HepG2 (cell line): ENCODE results near the gene SGSH. TPM values are rescaled to one million over a fixed set of nuclear protein-coding genes. Genes with fewer than 3 reads are reported as not detected.

Experiments
- BCLAF1 ChIP-seq: fragments of 450-650 bp; IDR thresholded peaks from 2 replicates; pipeline ENCODE4 v1.6.1; 2017; ENCODE audit warnings: mild to moderate bottlenecking
- FOXP4 ChIP-seq: sonication (generic); formaldehyde crosslinking; IDR thresholded peaks from 2 replicates; pipeline ENCODE4 v1.4.0; 2020; ENCODE audit warnings: missing genetic modification reagents
- GRHL1 ChIP-seq: sonication (generic); formaldehyde crosslinking; conservative IDR thresholded peaks from 2 replicates; pipeline ENCODE4 v1.8.0; 2022; ENCODE audit warnings: missing genetic modification reagents
- MTERF4 ChIP-seq: sonication (generic); formaldehyde crosslinking; IDR thresholded peaks from 2 replicates; pipeline ENCODE4 v1.8.0; 2023; ENCODE audit warnings: mild to moderate bottlenecking, missing genetic modification reagents
- MZF1 ChIP-seq: sonication (generic); formaldehyde crosslinking; IDR thresholded peaks from 2 replicates; pipeline ENCODE4 v1.8.1; 2023; ENCODE audit warnings: mild to moderate bottlenecking, missing genetic modification reagents, borderline replicate concordance
- POLR2AphosphoS2 ChIP-seq: IDR thresholded peaks from 2 replicates; pipeline ENCODE4 v1.6.1; 2011; ENCODE audit warnings: low read depth, low read length, improper control_type of control experiment
- POLR2G ChIP-seq: fragments of 200-400 bp; formaldehyde crosslinking; IDR thresholded peaks from 2 replicates; pipeline ENCODE4 v1.6.1; 2018; ENCODE audit warnings: mild to moderate bottlenecking, low read depth, low read length, moderate library complexity
- RFXANK ChIP-seq: IDR thresholded peaks from 2 replicates; pipeline ENCODE4 v1.6.1; 2016
- RORA ChIP-seq: sonication (generic); formaldehyde crosslinking; IDR thresholded peaks from 2 replicates; pipeline ENCODE4 v1.5.0; 2020; ENCODE audit warnings: mild to moderate bottlenecking, missing genetic modification reagents, moderate library complexity
- TEF ChIP-seq: sonication (generic); formaldehyde crosslinking; IDR thresholded peaks from 2 replicates; pipeline ENCODE4 v1.5.0; 2020; ENCODE audit warnings: missing genetic modification reagents
- THYN1 ChIP-seq: sonication (generic); formaldehyde crosslinking; IDR thresholded peaks from 2 replicates; pipeline ENCODE4 v1.8.1; 2023; ENCODE audit warnings: low read depth, mild to moderate bottlenecking, moderate library complexity, missing genetic modification reagents, borderline replicate concordance
- USF2 ChIP-seq, 2 experiments: sonication (generic) in 1 of 2; formaldehyde crosslinking in 1 of 2; IDR thresholded peaks; 2 replicates each; pipeline versions ENCODE4 v1.5.1 to v1.6.1; 2011 to 2020; ENCODE audit warnings: borderline replicate concordance in 1 of 2, low read depth in 1 of 2, low read length in 1 of 2, mild to moderate bottlenecking in 1 of 2, missing genetic modification reagents in 1 of 2, moderate library complexity in 1 of 2
- ZIK1 ChIP-seq: sonication (generic); formaldehyde crosslinking; IDR thresholded peaks from 2 replicates; pipeline ENCODE4 v1.5.0; 2020; ENCODE audit warnings: mild to moderate bottlenecking, low read depth, missing genetic modification reagents, borderline replicate concordance
- ZNF33A ChIP-seq: sonication (generic); formaldehyde crosslinking; IDR thresholded peaks from 2 replicates; pipeline ENCODE4 v1.5.1; 2020; ENCODE audit warnings: missing genetic modification reagents, mild to moderate bottlenecking, moderate library complexity, borderline replicate concordance
- ZNF382 ChIP-seq: sonication (generic); formaldehyde crosslinking; IDR thresholded peaks from 2 replicates; pipeline ENCODE4 v1.5.0; 2020; ENCODE audit warnings: missing genetic modification reagents, mild to moderate bottlenecking, borderline replicate concordance
- ZNF619 ChIP-seq: sonication (generic); formaldehyde crosslinking; IDR thresholded peaks from 2 replicates; pipeline ENCODE4 v1.4.0; 2020; ENCODE audit warnings: mild to moderate bottlenecking, missing genetic modification reagents
- polyA plus RNA-seq, 8 experiments: library from polyadenylated mRNA; depleted of rRNA in 3 of 8; stranded (reverse) in 7 of 8; unstranded in 1 of 8; fragments of >200 nt; fragmentation: Illumina TruSeq in 4 of 8; extraction: Trizol in 4 of 8; gene quantifications; 2 replicates each; pipeline versions ENCODE4 v1.2.1 to v1.2.3, GENCODE V29; 2011 to 2016; ENCODE audit warnings: low read depth in 4 of 8, missing spikeins in 1 of 8, mixed read lengths in 1 of 8; ENCODE audit not compliant: insufficient read depth in 1 of 8
- total RNA-seq, 5 experiments: library from RNA; depleted of rRNA; stranded (reverse); fragments of >200 nt; fragmentation: Illumina TruSeq; extraction: Trizol; gene quantifications; 2 replicates each; pipeline ENCODE4 v1.2.3, GENCODE V29; 2016; ENCODE audit warnings: low read depth in 1 of 5

SGSH gene
- total and polyA plus RNA-seq, 2 of the 13 experiments (the other 11 are each of a cell fraction or from before 2014, with no cell fraction given), result 12.2 to 17.6 TPM

GRCh38 chr17:80261159-80261894 is 41.2 kb upstream of the SGSH start (continued):
- TF ChIP-seq USF2 (IDR thresholded peaks at IDR 0.05; ENCODE audit: low read depth, low read length), result no peak
- TF ChIP-seq USF2 (CRISPR knock-in tag; IDR thresholded peaks at IDR 0.05; ENCODE audit: borderline replicate concordance), result peak; percentile 28; the same call in 1 of the 2 replicates
- TF ChIP-seq FOXP4 (CRISPR knock-in tag), result peak; percentile 93
- TF ChIP-seq TEF, result 0 out of 2 replicates have a peak, but pooled peaks have one; percentile 4
- no peak for TF ChIP-seq GRHL1
- no peak for TF ChIP-seq BCLAF1
- TF ChIP-seq MTERF4 (CRISPR knock-in tag), result peak; percentile 79; the same call in 1 of the 2 replicates
- peak; percentile 87 for TF ChIP-seq POLR2G
- peak; percentile 88; the same call in 1 of the 2 replicates for TF ChIP-seq THYN1 (CRISPR knock-in tag)
- 0 out of 2 replicates have a peak, but pooled peaks have one; percentile 55 for TF ChIP-seq MZF1 (CRISPR knock-in tag)
- TF ChIP-seq ZNF33A, result no peak
- no peak; the same call in 1 of the 2 replicates for TF ChIP-seq RFXANK (CRISPR knock-in tag)
- TF ChIP-seq ZIK1, result peak; percentile 68; the same call in 1 of the 2 replicates
- TF ChIP-seq POLR2AphosphoS2, result no peak
- no peak; the same call in 1 of the 2 replicates for TF ChIP-seq ZNF619 (CRISPR knock-in tag)
- TF ChIP-seq ZNF382 (CRISPR knock-in tag), result no peak
- TF ChIP-seq RORA (CRISPR knock-in tag), result no peak; the same call in 1 of the 2 replicates
